AG04450 (cell line): ENCODE results near the gene ANKS6. TPM values are rescaled to one million over a fixed set of nuclear protein-coding genes. Genes with fewer than 3 reads are reported as not detected.

Experiments used
- CTCF ChIA-PET: fragments of 300-600, 350-600 bp; formaldehyde crosslinking; extraction: SDS; loops from one replicate; lab custom pipeline; 2022; ENCODE audit warnings: antibody characterized with exemption, inconsistent platforms; lab: Charles Lee
- POLR2A ChIA-PET: fragments of 350-600 bp; formaldehyde crosslinking; extraction: SDS; loops from one replicate; lab custom pipeline; 2021; ENCODE audit warnings: antibody characterized with exemption, inconsistent platforms; lab: Yijun Ruan, JAX
- DNase-seq: peaks from one replicate; pipeline ENCODE4 v3.0.0-alpha.2; 2011; ENCODE audit warnings: low read depth, low spot score
- H3K27ac ChIP-seq: one replicate; pipeline ENCODE4 v1.5.1; 2012; ENCODE audit warnings: low read depth, low read length, control low read depth
- H3K27me3 ChIP-seq: one replicate; pipeline ENCODE4 v1.6.0; 2012; ENCODE audit warnings: low read length; ENCODE audit not compliant: control insufficient read depth, insufficient read depth
- H3K4me3 ChIP-seq: 2 replicates; pipeline ENCODE4 v1.5.1; 2011; ENCODE audit warnings: mild to moderate bottlenecking, low read depth, low read length, control low read depth
- H3K9me3 ChIP-seq: 2 replicates; pipeline ENCODE4 v1.5.1; 2012; ENCODE audit warnings: low read length; ENCODE audit not compliant: control insufficient read depth, insufficient read depth
- CTCF ChIP-seq: IDR thresholded peaks from 2 replicates; pipeline ENCODE4 v1.5.1; 2011; ENCODE audit warnings: low read depth, low read length, control low read depth, inconsistent platforms
- polyA plus RNA-seq: library from polyadenylated mRNA; depleted of rRNA; stranded (reverse); fragments of >200 nt; gene quantifications from 2 replicates; pipeline ENCODE4 v1.2.3, GENCODE V29; 2011

The ANKS6 gene
- polyA plus RNA-seq, 1 experiment: 10.5 TPM

DNA sequence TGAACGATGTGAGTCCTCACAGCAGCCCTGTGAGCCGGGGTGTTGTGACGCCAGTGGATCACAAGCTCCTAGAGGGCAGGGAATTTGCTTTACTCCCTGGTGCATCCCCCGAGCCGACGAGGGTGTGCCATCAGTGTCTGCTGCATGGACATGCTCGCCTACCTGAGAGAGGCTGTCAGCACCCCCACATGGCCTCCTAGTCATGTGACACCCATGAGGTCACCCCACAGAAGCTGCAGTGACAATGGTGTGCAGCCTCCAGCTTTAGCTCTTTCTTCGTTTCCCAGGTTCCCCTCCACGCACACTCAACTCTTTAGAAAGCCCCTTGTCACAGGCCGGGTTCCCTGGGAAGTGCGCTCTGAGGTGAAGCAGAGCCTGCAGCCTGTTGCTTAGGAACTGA, 67.9 kb downstream of the ANKS6 start:
- Histone ChIP-seq H3K27ac (no peak overlapping the region), H3K4me3 (no peak overlapping the region), H3K27me3 (peaks cover 23% of the 10 kb centered on the region), H3K9me3 (peaks cover 1% of the 10 kb centered on the region)
- DNase-seq: no peak
- CTCF ChIA-PET: no interaction called here
- POLR2A ChIA-PET: no interaction called here
- TF ChIP-seq CTCF: no peak

GRCh38 chr9:98727428-98727827, 68.9 kb downstream of the ANKS6 start:
- CTCF ChIA-PET: no interaction called here
- POLR2A ChIA-PET: no interaction called here
- H3K27me3 ChIP-seq: peaks cover 24% of the 10 kb centered on the region
- H3K9me3 ChIP-seq: peaks cover 4% of the 10 kb centered on the region
- no peak for TF ChIP-seq CTCF
- DNase-seq: no peak
- no peak overlapping the region for H3K4me3 ChIP-seq
- H3K27ac ChIP-seq: no peak overlapping the region

- TF ChIP-seq CTCF: no peak
- ChIA-PET POLR2A (no interaction called here), CTCF (interaction anchor here (1.0 kb wide), 1 partner anchor 411 kb away, joined by 3 read pairs; no protein-coding TSS in a partner anchor)
- Histone ChIP-seq H3K27ac (no peak overlapping the region), H3K27me3 (peaks cover 25% of the 10 kb centered on the region), H3K9me3 (peaks cover 4% of the 10 kb centered on the region), H3K4me3 (no peak overlapping the region)
- DNase-seq: peak; percentile 51
These were observed 69.6 kb downstream of the ANKS6 start for GRCh38 chr9:98726735-98727134.

- no peak for TF ChIP-seq CTCF
- Histone ChIP-seq H3K27ac (no peak overlapping the region), H3K27me3 (peaks cover 36% of the 10 kb centered on the region), H3K9me3 (peaks cover 4% of the 10 kb centered on the region), H3K4me3 (no peak overlapping the region)
- ChIA-PET CTCF (interaction anchor here (2.8 kb wide), 1 partner anchor 50 kb away, joined by 16 read pairs; no protein-coding TSS in a partner anchor), POLR2A (no interaction called here)
- no peak for DNase-seq
These were observed 71.4 kb downstream of the ANKS6 start for GRCh38 chr9:98724810-98725530.

- no peak for DNase-seq
- peaks cover 4% of the 10 kb centered on the region for H3K9me3 ChIP-seq
- no peak for TF ChIP-seq CTCF
- CTCF ChIA-PET: interaction anchor here (0.6 kb wide), 1 partner anchor 9 kb away, joined by 8 read pairs; no protein-coding TSS in a partner anchor
- H3K27me3 ChIP-seq: peaks cover 35% of the 10 kb centered on the region
- H3K4me3 ChIP-seq: no peak overlapping the region
- POLR2A ChIA-PET: no interaction called here
- no peak overlapping the region for H3K27ac ChIP-seq
These were observed 74.7 kb downstream of the ANKS6 start for GRCh38 chr9:98721643-98722042.
